Stimulated activated naive CD8-positive, alpha-beta T cell treated with anti-CD3 and anti-CD28 coated beads, Interleukin-15, Interleukin-2, amounts not matched to agents 100 ng/mL and 50 ng/mL, for 24 hours (primary cell): Measurements from ENCODE around the gene FIBP.

ENCODE experiments used
- H3K27ac Mint-ChIP-seq: one replicate; pipeline ENCODE4 v1.8.0; 2021; ENCODE audit warnings: mild to moderate bottlenecking, mixed read lengths
- H3K27me3 Mint-ChIP-seq: one replicate; pipeline ENCODE4 v1.8.0; 2021; ENCODE audit warnings: mixed read lengths
- H3K36me3 Mint-ChIP-seq: one replicate; pipeline ENCODE4 v1.8.0; 2021; ENCODE audit warnings: low read depth, mixed read lengths
- H3K4me1 Mint-ChIP-seq: one replicate; pipeline ENCODE4 v1.8.0; 2021; ENCODE audit warnings: low read depth, mixed read lengths
- H3K4me3 Mint-ChIP-seq: one replicate; pipeline ENCODE4 v1.8.0; 2021; ENCODE audit warnings: mild to moderate bottlenecking, mixed read lengths
- H3K9me3 Mint-ChIP-seq: one replicate; pipeline ENCODE4 v1.8.0; 2021; ENCODE audit warnings: mixed read lengths

FIBP gene

GRCh38 chr11:65843811-65844210 lies 44.5 kb downstream of the FIBP start:
- no peak overlapping the region for H3K27ac Mint-ChIP-seq
- H3K27me3 Mint-ChIP-seq, result no peaks in the 10 kb centered on the region
- H3K36me3 Mint-ChIP-seq, result no peaks in the 10 kb centered on the region
- H3K4me1 Mint-ChIP-seq, result no peaks in the 10 kb centered on the region
- no peak overlapping the region for H3K4me3 Mint-ChIP-seq
- no peaks in the 10 kb centered on the region for H3K9me3 Mint-ChIP-seq

DNA sequence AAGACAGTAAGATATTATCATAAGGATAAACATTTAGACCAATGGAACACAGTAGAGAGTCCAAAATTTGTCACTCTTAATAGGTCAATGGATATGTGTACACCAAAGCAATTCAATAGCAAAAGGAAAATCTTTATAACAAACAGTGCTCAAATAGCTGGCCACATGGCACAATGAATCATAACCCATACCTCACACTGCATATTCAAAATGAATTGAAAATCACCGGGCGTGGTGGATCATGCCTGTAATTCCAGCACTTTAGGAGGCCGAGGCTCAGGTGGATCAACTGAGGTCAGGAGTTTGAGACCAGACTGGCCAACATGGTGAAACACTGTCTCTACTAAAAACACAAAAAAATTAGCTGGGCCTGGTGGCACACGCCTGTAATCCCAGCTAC lies 46.1 kb downstream of the FIBP start:
- Mint-ChIP-seq H3K27me3 (no peaks in the 10 kb centered on the region), H3K36me3 (no peaks in the 10 kb centered on the region), H3K4me1 (no peaks in the 10 kb centered on the region), H3K4me3 (no peak overlapping the region), H3K9me3 (no peaks in the 10 kb centered on the region), H3K27ac (no peak overlapping the region)

DNA sequence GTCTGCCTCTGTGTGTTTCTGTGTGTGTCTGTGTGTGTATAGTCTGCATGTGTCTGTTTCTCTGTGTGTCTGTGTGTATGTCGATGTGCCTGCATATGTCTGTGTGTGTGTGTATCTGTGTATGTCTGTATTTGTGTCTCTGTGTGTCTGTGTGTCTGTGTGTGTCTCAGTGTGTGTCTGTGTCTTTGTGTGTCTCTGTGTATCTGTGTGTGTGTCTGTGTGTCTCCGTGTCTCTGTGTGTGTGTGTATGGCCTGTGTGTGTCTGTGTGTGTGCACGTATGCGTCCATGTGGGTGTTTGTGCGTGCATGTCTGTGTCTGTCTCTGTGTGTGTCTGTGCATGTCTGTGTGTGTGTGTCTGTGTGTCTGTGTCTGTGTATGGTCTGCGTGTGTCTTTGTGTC lies 54.1 kb downstream of the FIBP start:
- Mint-ChIP-seq H3K4me1 (peaks cover 31% of the 10 kb centered on the region), H3K9me3 (no peaks in the 10 kb centered on the region), H3K27ac (no peak overlapping the region), H3K27me3 (peaks cover 17% of the 10 kb centered on the region), H3K4me3 (no peak overlapping the region), H3K36me3 (no peaks in the 10 kb centered on the region)
